ENCODE data around the gene ZRANB3.

- TF ChIP-seq TCF7 (CRISPR knock-in tag; IDR thresholded peaks at IDR 0.05; ENCODE audit: low read depth): no peak
- TF ChIP-seq, protein P1, sequence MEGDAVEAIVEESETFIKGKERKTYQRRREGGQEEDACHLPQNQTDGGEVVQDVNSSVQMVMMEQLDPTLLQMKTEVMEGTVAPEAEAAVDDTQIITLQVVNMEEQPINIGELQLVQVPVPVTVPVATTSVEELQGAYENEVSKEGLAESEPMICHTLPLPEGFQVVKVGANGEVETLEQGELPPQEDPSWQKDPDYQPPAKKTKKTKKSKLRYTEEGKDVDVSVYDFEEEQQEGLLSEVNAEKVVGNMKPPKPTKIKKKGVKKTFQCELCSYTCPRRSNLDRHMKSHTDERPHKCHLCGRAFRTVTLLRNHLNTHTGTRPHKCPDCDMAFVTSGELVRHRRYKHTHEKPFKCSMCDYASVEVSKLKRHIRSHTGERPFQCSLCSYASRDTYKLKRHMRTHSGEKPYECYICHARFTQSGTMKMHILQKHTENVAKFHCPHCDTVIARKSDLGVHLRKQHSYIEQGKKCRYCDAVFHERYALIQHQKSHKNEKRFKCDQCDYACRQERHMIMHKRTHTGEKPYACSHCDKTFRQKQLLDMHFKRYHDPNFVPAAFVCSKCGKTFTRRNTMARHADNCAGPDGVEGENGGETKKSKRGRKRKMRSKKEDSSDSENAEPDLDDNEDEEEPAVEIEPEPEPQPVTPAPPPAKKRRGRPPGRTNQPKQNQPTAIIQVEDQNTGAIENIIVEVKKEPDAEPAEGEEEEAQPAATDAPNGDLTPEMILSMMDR (IDR thresholded peaks at IDR 0.05): no peak
- TF ChIP-seq KAT7 (CRISPR knock-in tag; IDR thresholded peaks at IDR 0.05; ENCODE audit: borderline replicate concordance): no peak
- no peak for TF ChIP-seq STAT6 (CRISPR knock-in tag; conservative IDR thresholded peaks at IDR 0.05; ENCODE audit: low read depth)
- TF ChIP-seq ATF3 (CRISPR knock-in tag; conservative IDR thresholded peaks at IDR 0.05): no peak
- no peak for TF ChIP-seq FOXK1 (CRISPR knock-in tag; IDR thresholded peaks at IDR 0.05)
- no peak for TF ChIP-seq E2F1 (CRISPR knock-in tag; IDR thresholded peaks at IDR 0.05)
- TF ChIP-seq ZNF263 (CRISPR knock-in tag; IDR thresholded peaks at IDR 0.05; ENCODE audit: low read depth): no peak
- TF ChIP-seq ESRRA (CRISPR knock-in tag; IDR thresholded peaks at IDR 0.05; ENCODE audit: borderline replicate concordance): no peak
- no peak for TF ChIP-seq MAX (CRISPR knock-in tag; IDR thresholded peaks at IDR 0.05)
- no peak for TF ChIP-seq SP1 (CRISPR knock-in tag; conservative IDR thresholded peaks at IDR 0.05)
Measured at GRCh38 chr2:135386993-135387392, 144.0 kb downstream of the ZRANB3 start.
